Middle frontal gyrus (tissue), 1 donor: Measurements from ENCODE around the gene OGFRL1.

Source experiments
- DNase-seq: peaks from one replicate; pipeline ENCODE4 v3.0.0-alpha.2; 2015; ENCODE audit warnings: low spot score; ENCODE audit errors: extremely low spot score

The OGFRL1 gene

GRCh38 chr6:71333050-71333449 is 44.4 kb downstream of the OGFRL1 start:
- DNase-seq: no peak

- no peak for DNase-seq
These were observed 45.1 kb downstream of the OGFRL1 start for GRCh38 chr6:71333697-71334096.

GRCh38 chr6:71334768-71335167 is 46.2 kb downstream of the OGFRL1 start:
- DNase-seq: no peak

- no peak for DNase-seq
These were observed 46.9 kb downstream of the OGFRL1 start for GRCh38 chr6:71335544-71335943.

- DNase-seq: no peak
These were observed 48.3 kb downstream of the OGFRL1 start for GRCh38 chr6:71336901-71337300.

- no peak for DNase-seq
These were observed 50.1 kb downstream of the OGFRL1 start for GRCh38 chr6:71338540-71339316.

GRCh38 chr6:71342772-71343171 is 54.2 kb downstream of the OGFRL1 start:
- no peak for DNase-seq

- DNase-seq: no peak
These were observed 57.1 kb downstream of the OGFRL1 start for GRCh38 chr6:71345476-71346333.

GRCh38 chr6:71346334-71346694 is 57.7 kb downstream of the OGFRL1 start:
- no peak for DNase-seq

GRCh38 chr6:71347119-71347518 is 58.5 kb downstream of the OGFRL1 start:
- no peak for DNase-seq

- DNase-seq: peak; percentile 63
These were observed 60.8 kb downstream of the OGFRL1 start for GRCh38 chr6:71349395-71349794.

- DNase-seq: no peak
These were observed 61.5 kb downstream of the OGFRL1 start for GRCh38 chr6:71349976-71350615.

- DNase-seq: no peak
These were observed 62.6 kb downstream of the OGFRL1 start for GRCh38 chr6:71351190-71351589.
